Activated CD4-positive, alpha-beta T cell treated with anti-CD3 and anti-CD28 coated beads, Interleukin-2, amount 50 U/mL, for 24 hours (primary cell): ENCODE measurements around the gene MIDN.
"Not testable (repeated sequence)": the region's sequence is repeated elsewhere in the genome, so short reads cannot be mapped to it uniquely, and the experiment has no call there.

Experiments used
- DNase-seq, 2 donors: peaks; one replicate each; pipeline ENCODE4 v3.0.0-alpha.2; 2020; ENCODE audit warnings: low read depth in 1 of 2, low spot score in 1 of 2

Gene MIDN

GRCh38 chr19:1245494-1246264 is 2.7 kb upstream of the MIDN start:
- no peak for DNase-seq

GRCh38 chr19:1246265-1247087 is 1.9 kb upstream of the MIDN start:
- DNase-seq: not testable (repeated sequence)

- no peak for DNase-seq
Measured at GRCh38 chr19:1247748-1248138, 640 bp upstream of the MIDN start.

- peak; percentile 65 to 69 for DNase-seq
Measured at GRCh38 chr19:1248786-1249297, 459 bp downstream of the MIDN start.

GRCh38 chr19:1249298-1249989 is 1.1 kb downstream of the MIDN start:
- DNase-seq: peak; percentile 87 to 91

GRCh38 chr19:1249990-1250436 is 1.6 kb downstream of the MIDN start:
- DNase-seq: no peak

GRCh38 chr19:1250437-1251260 is 2.3 kb downstream of the MIDN start:
- DNase-seq: no peak

- DNase-seq: no peak
Measured at GRCh38 chr19:1251330-1252220, 3.2 kb downstream of the MIDN start.

- DNase-seq: no peak
Measured at GRCh38 chr19:1252221-1252820, 3.9 kb downstream of the MIDN start.

GRCh38 chr19:1252821-1253513 is 4.6 kb downstream of the MIDN start:
- no peak for DNase-seq

GRCh38 chr19:1253514-1254080 is 5.2 kb downstream of the MIDN start:
- DNase-seq: no peak

- DNase-seq: no peak
Measured at GRCh38 chr19:1254081-1254527, 5.7 kb downstream of the MIDN start.

- no peak for DNase-seq
Measured at GRCh38 chr19:1254530-1255185, 6.3 kb downstream of the MIDN start.

GRCh38 chr19:1255186-1256161 is 7.1 kb downstream of the MIDN start:
- DNase-seq: no peak

- no peak for DNase-seq
Measured at GRCh38 chr19:1256646-1257474, 8.5 kb downstream of the MIDN start.
